NCI-H1105 (cell line): ENCODE measurements around the gene COL4A1.

Experiments
- DNase-seq: peaks from one replicate; lab custom pipeline; 2025; lab: John Stamatoyannopoulos, UW

The COL4A1 gene

GRCh38 chr13:110234532-110234931 is 72.4 kb downstream of the COL4A1 start:
- no peak for DNase-seq

- no peak for DNase-seq
Measured at GRCh38 chr13:110233951-110234280, 73.0 kb downstream of the COL4A1 start.

- no peak for DNase-seq
Measured at GRCh38 chr13:110233181-110233950, 73.6 kb downstream of the COL4A1 start.

- no peak for DNase-seq
Measured at GRCh38 chr13:110232756-110233155, 74.2 kb downstream of the COL4A1 start.

DNA sequence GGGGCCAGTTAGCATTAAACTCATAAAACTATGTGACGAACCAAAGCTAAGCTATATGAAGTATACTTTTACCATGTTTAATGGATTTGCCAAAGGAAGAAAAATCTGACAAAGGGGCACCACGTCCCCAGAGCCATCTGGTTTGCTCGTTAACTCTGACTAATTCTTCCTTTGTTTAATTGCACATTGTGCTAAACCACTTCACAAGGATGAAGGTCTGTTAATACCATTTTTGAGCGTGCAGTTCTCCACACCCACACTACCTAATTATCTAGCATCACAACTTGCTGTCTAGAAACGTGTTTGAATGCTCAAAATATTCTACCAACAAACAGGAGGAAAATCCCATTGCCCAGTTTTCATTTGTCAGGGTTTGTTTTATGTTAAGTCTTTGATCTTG is 74.8 kb downstream of the COL4A1 start:
- DNase-seq, result no peak

DNA sequence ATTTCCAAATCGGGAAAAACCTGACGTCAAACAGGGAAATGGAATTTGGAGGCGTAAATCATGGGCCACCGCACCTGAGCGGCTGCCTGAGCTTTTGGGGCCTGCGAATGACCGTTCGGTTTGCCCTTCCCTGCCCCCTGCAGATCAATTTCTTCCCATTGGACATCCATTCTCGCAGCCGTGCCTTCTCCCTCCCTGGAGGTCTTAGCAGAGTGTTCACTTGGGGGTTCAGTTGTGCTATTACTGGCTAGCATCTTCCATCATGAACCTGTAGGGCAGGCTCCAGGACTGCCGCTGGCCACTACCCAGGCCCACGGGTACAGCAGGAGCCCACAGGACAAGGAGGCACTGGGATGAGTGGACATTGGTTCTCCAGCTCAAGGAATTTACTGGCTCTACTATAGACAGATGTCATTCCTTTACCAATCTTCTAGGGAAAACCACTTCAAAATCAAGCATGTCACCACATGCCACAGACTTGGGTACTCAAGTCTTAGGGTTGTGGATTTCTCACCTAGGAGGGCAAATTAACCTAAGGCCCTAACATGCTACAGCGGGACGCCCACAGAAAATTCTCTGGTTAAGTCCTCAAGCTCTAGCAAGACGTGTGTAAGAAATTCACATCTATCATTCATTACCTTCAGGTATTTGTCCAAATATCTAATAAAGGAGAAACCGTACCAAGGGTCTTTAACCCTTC is 75.5 kb downstream of the COL4A1 start:
- no peak for DNase-seq

DNA sequence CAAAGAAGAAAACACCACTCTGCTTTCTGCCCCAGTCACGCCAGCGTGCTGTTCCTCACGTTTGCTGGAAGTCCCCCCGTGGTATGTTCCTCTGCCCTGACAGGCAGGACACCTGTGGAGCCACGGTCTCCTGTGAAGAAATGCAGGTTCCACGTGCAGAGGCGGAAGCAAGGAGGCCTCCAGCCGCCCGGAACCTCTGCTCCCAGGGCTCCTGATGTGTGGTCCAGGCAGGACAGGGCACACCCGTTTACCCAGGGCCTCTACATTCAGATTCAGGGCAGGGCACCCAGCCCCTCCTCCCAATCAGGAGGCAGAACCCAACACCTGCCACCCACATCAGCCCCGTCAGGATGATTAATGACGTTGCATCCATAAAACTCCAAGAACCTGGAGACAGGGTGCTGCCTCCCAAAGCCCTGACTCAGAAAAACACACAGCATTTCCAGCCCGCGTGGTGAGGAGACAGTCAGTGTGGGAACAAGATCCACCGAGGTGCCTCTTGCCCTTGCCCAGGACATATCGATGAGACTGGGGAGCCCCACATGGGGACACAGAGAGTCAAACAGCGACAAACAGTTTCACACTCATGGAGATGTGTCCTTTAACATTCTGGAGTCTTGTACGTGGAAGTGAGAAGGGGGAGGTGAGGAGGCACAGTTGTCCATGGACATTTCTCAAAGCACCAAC is 76.2 kb downstream of the COL4A1 start:
- no peak for DNase-seq

- DNase-seq, result no peak
Measured at GRCh38 chr13:110229905-110230563, 76.9 kb downstream of the COL4A1 start.

DNA sequence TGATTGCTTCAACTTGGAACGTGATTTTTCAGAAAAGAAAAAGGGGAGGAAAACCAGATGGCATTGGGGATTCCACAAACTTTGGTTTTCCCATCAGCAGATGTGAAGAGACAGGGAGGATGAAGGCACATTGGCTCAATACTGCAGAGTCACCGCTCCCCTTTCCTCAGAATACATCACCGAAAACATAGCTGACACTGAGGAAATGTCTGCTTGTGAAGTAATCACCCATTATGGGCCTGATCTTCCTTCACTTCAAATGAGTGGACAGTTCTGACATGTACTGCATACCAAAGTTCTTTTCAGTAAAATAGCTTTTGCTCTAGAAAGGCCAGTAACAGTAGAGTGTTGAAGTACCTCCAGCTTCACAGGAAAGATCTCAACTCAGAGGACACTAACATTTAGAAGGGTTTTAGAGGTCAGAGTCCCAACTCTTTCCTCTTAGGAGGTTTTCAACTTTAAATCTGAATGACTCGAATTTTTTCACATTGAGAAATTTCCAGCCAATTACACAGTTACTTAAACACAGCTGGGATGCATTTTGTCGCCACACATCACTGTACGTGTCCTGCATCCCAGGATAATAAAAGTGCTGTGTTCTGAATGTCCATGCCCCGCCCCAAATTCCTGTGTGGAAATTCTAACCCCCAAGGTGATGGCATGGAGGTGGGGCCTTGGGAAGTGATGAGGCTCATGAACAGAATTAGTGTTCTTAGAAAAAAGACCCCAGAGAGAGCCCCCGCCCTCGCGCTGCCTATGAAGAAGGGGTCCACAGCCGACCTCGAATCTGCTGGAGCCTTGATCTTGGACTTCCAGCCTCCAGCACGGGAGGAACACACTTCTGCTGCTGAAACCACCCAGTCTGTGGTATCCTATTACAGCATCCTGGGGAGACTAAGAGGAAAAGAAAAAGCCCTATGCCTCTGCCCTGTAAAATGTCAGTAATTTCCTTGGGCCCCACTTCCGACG is 77.7 kb downstream of the COL4A1 start:
- DNase-seq, result no peak

- DNase-seq, result no peak
Measured at GRCh38 chr13:110227864-110228643, 78.9 kb downstream of the COL4A1 start.

DNA sequence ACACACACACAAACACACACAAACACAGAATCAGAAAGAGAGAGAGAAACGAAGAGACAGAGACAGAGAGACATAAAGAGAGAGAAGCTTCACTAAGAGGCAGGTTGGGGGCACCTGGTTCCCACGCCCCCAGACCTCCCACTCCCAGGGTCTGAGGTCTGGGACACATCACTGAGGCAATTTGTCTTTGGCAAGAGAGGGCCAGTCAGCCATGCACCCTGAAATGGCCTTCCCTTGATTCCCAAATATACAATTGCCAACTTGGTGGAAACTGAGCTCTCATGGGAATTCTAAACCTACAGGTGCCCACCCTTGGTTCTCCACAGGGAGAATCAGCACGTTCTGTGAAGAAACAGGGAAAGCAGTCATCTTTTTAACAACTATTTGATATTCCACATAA is 79.5 kb downstream of the COL4A1 start:
- DNase-seq, result no peak

GRCh38 chr13:110225609-110226574 is 81.1 kb downstream of the COL4A1 start:
- DNase-seq, result no peak

DNA sequence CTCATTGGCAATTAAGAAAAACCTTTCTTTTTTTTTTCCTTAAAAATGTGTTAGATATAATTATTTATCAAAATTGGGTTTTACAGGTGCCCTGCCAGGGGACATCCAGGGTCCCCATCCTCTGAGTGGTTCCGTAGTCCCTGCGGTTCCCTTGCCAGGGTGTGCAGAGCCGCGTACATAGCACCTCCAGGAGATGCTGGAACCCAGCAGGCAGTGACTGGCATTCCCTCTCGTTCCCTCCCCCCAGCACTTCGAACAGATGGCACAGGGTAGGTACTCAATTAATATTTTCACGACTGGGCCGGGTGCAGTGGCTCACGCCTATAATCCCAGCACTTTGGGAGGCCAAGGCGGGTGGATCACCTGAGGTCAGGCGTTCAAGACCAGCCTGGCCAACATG is 82.0 kb downstream of the COL4A1 start:
- DNase-seq, result no peak

DNA sequence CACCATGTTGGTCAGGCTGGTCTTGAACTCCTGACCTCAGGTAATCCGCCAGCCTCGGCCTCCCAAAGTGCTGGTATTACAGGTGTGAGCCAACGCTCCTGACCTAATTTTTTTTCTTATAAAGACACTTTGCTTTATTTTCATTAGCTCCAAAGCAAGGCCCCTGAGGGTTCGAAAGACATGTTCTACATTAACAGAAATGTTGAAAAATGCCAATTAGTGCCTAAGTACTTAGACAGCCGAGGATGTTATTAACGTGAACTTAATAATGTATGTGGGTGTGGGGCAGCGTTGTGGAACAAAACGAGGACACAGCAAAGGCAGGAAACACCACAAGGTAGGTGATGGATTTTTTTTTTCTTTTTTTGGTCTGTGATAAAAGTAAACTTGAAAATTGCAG is 82.4 kb downstream of the COL4A1 start:
- DNase-seq, result no peak

- DNase-seq, result peak; percentile 59
Measured at GRCh38 chr13:110221406-110222117, 85.4 kb downstream of the COL4A1 start.

DNA sequence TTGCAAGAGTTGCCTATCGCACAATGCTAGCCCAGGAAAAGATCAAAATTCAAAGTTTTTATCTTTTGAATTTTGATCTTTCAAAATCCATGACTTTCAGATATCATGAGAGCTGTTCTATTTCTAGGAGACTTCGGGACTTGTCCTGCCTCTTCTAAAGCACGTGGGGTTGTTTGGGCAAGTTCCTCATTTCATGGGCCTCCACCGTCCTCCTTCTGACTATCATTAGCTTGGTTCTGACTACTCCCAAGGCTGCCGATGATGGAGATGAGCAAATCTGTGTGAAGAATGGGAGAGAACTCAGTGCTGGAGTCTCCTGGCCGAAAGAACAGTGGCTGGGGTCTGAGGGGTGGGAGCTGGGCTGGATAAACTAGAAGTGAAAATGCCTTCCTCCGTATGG is 86.5 kb downstream of the COL4A1 start:
- DNase-seq, result no peak

DNA sequence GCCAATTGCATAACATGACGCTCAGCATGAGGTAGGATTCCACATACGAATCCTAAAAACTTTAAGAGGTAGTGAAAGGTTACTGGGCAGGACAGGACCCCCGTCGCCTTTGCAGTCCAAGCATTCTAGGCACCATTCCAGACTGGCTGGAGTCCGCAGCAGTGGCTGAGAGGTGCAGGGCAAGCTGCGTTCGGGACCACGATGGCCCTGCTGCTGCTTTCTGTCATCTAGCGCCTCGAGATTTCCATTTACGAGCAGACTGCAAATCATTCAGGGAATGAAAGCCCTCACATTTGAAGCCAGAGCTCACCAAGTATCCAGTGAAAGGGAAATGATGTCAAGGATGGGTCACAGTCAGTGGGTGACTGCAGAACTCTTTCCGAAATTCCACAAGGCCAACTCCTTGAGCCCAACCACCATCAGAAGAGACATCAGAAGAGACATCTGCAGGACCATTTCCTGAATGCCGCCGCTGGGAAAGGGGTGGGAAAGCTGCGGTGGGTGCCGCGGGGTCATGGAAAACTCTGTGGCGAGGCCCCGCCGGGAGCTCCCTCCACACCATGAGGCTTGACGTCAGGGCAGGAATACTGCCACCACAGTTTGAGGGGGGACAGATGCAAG is 88.3 kb downstream of the COL4A1 start:
- no peak for DNase-seq

- DNase-seq, result no peak
Measured at GRCh38 chr13:110217811-110218210, 89.1 kb downstream of the COL4A1 start.
